Fibroblast of pulmonary artery (primary cell): ENCODE measurements around the gene PHF19.

ENCODE experiments used
- DNase-seq: peaks from one replicate; pipeline ENCODE4 v3.0.0-alpha.2; 2010; ENCODE audit warnings: low read depth
- H3K4me3 ChIP-seq: replicated peaks from 2 replicates; pipeline ENCODE4 v1.5.1; 2011; ENCODE audit warnings: low read depth, mild to moderate bottlenecking, control low read depth, low read length, moderate library complexity
- CTCF ChIP-seq: IDR thresholded peaks from 2 replicates; pipeline ENCODE4 v1.5.1; 2011; ENCODE audit warnings: mild to moderate bottlenecking, control low read depth, low read length, inconsistent platforms; ENCODE audit errors: missing control alignments

The PHF19 gene

GRCh38 chr9:120865809-120866208 lies 11.2 kb downstream of the PHF19 start:
- no peak for DNase-seq
- H3K4me3 ChIP-seq = no peak overlapping the region
- no peak for TF ChIP-seq CTCF

DNA sequence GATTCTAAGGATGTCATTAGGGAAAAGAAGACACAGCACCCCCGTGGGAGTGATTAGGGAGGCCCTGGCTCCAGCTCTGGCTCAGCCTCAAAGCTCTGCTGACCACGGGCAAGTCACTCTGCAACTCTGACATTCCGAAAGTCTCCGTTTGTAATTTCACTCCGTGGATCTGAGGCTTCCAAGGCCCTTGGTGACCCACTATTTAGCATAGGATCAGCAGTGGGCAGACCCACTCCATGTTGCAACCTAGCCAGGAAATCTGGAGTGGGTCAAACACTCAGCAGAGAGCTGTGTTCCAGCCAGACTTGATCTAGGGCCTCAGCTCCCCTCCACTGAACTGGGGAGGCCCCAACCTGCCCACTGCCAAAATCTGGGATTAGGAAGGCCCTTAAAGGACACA lies 11.8 kb downstream of the PHF19 start:
- no peak for TF ChIP-seq CTCF
- no peak overlapping the region for H3K4me3 ChIP-seq
- DNase-seq = no peak

DNA sequence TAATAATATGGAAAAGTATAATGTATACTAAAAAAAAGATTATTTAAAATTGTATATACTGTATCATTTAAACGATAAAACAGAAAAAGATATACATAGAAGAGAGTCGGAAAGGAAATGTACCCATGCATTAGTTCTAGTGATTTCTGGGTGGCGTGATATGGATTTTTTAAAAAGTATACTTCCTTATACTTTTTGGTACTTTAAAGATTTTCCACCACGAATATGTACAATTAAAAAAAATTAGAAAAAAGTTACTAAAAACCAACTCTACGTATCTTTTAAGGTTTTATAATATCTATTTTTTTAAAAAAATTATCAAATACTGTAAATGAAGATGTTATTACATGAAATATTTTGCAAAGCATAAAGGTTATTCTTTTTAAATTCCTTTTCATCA lies 12.3 kb downstream of the PHF19 start:
- H3K4me3 ChIP-seq = no peak overlapping the region
- TF ChIP-seq CTCF = no peak
- no peak for DNase-seq

DNA sequence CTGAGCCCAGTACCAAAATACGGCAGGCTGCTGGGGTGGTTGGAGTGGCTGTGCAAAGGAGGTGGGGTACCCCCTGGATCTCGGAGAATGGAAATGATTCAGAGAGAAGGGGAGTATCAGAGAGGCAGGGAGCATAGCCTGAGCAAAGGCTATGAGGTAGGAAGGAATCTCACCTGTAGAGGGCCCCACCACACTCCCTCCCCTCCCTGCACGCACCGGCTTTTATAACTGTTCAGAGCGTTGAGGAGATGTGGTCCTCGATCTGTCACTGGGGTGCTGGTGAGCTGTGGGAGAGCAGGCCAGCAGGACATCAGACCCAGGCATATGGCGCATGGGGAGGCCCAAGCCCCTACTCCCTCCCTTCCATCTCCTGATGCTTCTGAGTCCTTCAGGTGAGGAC lies 13.2 kb downstream of the PHF19 start:
- TF ChIP-seq CTCF = no peak
- DNase-seq = no peak
- no peak overlapping the region for H3K4me3 ChIP-seq

- TF ChIP-seq CTCF = no peak
- no peak for DNase-seq
- no peak overlapping the region for H3K4me3 ChIP-seq
Observed at GRCh38 chr9:120862452-120862851, 14.5 kb downstream of the PHF19 start.

- no peak for DNase-seq
- no peak for TF ChIP-seq CTCF
- no peak overlapping the region for H3K4me3 ChIP-seq
Observed at GRCh38 chr9:120861935-120862334, 15.1 kb downstream of the PHF19 start.

DNA sequence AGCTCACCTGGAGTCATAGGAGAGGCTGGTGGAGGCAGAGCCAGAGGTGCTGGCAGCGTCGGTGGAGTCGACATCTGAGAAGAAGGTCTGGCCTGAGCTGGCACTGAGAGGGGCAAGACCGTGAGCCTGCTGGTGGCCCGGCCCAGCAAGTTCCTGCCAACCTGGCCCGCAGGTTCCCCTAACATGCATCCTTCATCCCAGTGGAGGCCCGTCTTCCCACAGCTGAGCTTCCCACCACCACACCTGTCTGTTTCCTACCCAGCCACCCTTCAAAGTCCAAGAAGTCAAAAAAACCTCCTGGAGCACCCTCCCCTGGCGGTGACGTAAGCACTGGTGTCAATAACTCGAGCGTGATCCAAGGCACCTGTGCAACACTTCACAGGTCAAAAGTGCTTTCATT lies 16.9 kb downstream of the PHF19 start:
- no peak for TF ChIP-seq CTCF
- H3K4me3 ChIP-seq = no peak overlapping the region
- no peak for DNase-seq
